Right lung (tissue), 5 donors: ENCODE measurements around the gene CMTM1. TPM values are rescaled to one million over a fixed set of nuclear protein-coding genes. Genes with fewer than 3 reads are reported as not detected.
"Not testable (repeated sequence)": the region's sequence is repeated elsewhere in the genome, so short reads cannot be mapped to it uniquely, and the experiment has no call there.

Experiments
- DNase-seq, 2 donors: peaks; one replicate each; pipeline ENCODE4 v3.0.0-alpha.2; 2013
- polyA plus RNA-seq, 5 donors: library from polyadenylated mRNA; unstranded; fragments of 120-200 nt; gene quantifications; one replicate each; pipeline versions ENCODE4 v1.2.1 to v1.2.3, GENCODE V29; 2013; ENCODE audit warnings: inconsistent platforms in 1 of 5, low replicate concordance in 1 of 5; ENCODE audit not compliant: insufficient read length in 5 of 5, insufficient read depth in 1 of 5

Gene CMTM1
- polyA plus RNA-seq, 5 donors: 5.3 to 10.8 (median 9.5) TPM

DNA sequence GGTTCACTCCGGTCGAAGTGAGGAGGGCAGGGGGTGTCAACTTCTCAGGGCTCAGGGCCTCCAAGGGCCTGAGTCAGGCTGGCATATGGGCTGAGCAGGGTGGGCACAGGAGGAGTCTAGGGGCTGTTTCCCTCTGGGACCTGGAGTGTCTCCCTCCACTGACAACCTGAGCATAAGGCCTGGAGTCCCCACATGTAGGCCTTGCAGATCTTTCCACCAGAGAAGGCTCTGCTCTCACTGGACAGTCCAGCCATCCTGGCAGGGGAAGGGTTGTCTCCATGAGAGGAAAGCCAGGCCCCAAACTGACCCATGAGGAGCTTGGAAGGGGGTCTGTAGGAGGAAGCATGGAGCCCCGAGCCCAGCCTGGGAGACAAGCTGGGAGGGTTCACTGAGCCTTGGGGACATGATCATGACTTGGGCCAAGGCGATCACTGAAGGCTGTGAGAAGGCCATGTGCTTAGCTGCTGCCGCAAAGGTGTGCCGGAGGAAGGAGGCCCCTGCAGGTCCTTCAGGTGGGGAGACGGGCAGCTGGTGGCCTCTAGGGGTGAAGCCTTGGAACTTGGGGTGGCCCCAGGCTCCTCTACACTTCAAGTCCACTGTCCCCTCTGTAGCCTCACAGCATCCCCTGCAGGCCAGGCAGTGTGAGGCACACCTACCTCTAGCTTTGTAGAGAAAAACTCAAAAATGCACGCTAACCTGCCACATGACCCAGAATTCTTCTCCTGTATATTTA lies 22.9 kb downstream of the CMTM1 start:
- DNase-seq: no peak

DNA sequence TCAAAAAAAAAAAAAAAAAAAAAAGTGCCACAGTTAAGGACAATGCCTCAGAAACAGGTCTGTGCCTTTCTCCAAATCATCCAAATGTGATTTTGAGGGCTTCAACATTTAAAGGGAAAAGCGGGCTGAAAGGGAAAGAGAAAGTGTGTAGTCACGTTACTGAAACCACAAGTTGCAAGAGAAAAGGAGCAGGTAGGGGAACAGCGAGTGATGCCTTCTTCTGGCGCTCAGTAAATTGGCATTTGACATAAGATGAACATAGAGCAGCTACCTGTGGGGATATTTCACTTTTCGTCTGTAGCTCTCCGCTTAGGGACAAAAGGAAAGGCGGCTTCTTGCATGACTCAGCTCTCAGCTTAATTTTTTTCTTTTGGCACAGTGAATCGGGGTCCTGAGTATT lies 24.1 kb downstream of the CMTM1 start:
- DNase-seq: no peak

DNA sequence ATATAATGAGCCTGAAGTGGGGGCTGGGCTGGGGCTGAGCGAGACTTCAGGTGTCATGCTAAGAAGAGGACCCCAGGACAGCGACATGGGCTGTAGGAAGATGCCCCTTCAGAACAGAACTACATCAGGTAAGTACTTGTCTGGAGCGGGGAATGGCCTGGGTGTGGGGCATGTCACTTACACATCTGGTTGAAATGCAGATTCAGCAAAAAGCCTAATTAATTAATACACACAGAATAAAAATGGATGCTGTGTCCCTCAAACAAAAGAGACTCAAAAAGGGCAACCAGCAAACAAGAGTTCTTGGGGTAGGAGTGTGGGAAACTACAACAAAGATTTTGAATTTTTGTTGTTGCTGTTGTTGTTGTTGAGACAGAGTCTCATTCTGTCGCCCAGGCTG lies 24.8 kb downstream of the CMTM1 start:
- no peak for DNase-seq

DNA sequence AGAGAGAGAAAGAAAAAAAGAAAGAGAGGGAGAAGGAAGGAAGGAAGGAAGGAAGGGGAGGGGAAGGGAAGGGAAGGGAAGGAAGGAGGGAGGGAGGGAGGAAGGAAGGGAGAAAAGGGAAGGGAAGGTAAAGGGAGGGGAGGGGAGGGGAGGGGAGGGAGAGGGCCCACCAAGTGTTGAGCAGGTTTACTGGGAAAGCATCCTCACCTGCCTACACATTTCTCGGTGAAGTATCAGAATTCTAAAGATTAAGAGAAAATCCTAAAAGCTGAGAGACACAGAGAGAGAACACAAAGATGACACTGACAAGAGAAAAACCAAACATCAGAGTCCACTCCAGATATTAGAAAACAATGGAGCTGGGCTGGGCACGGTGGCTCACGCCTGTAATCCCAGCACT lies 26.0 kb downstream of the CMTM1 start:
- no peak for DNase-seq

DNA sequence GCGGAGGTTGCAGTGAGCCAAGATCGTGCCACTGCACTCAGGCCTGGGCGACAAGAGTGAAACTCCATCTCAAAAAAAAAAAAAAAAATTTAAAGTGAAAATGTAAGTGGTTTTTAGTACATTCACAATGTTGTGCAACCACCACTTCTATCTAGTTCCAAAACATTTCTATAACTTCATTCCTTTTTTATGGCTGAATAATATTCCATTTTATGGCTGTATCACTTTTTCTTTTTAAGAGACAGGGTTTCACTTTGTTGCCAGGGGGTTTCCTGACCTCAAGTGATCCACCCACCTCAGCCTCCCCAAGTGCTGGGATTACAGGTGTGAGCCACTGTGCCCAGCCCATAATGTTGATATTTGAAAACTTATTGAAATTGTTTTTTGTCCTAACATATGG lies 26.6 kb downstream of the CMTM1 start:
- DNase-seq: no peak

DNA sequence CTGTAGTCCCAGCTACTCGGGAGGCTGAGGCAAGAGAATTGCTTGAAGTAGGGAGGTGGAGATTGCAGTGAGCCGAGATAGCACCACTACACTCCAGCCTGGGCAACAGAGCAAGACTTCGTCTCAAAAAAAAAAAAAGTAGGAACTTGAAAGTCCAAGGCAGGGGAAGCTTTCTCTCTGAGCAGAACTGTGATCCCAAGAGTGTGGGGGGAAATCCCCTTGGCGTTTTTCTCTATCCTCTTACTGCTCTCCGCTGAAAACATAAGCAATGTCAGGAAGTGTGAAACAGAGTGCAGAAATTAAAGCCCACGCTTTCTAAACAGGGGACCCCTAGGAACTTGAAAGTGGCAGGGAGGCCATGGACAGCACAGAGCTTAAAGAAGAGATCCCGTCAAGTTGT lies 28.5 kb downstream of the CMTM1 start:
- DNase-seq: no peak

DNA sequence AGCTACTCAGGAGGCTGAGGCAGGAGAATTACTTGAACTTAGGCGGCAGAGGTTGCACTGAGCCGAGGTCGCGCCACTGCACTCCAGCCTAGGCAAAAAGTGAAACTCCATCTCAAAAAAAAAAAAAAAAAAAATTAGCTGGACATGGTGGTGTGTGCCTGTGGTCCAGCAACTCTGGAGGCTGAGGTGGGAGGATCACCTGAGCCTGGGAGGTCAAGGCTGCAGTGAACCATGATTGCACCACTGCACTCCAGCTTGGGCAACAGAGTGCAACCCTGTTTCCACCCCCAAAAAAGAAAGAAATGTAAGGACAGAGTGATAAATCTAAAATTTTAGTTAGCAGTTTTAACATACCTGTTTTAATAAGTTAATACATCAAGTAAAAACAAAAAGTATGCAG lies 30.3 kb downstream of the CMTM1 start:
- DNase-seq: not testable (repeated sequence)

DNA sequence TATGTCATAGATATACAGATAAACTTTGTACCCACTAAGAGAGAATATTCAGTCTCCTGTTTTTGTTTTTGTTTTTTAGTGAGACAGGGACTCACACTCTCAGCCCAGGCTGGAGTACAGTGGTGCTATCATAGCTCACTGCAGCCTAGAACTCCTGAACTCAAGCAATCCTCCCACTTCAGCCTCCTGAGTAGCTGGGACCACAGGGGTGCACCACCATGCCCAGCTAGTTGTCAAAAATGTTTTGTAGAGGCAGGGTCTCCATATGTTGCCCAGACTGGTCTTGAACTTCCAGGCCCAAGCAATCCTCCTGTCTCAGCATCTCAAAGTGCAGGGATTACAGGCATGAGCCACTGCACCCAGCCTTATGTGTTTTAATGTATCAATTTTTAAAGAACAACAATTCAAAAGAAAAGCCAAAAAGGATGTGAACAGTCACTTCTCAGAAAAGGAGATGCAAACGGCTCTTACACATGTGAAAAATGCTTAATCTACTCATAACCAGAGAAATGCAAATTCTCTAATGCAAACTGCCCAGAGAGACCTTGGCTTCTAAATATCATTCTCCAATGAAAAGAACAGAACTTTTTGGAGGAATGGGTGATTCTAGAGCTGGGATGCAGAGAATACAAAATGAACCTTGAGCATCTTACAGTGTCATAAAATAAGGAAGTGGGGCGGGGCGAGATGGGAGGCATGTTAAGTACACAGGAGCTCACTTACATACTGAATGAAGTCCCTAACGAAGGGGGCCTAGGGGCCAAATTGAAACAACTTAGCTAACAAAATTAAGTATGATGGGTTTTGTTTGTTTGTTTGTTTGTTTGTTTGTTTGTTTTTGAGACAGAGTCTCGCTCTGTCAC lies 31.0 kb downstream of the CMTM1 start:
- DNase-seq: no peak

DNA sequence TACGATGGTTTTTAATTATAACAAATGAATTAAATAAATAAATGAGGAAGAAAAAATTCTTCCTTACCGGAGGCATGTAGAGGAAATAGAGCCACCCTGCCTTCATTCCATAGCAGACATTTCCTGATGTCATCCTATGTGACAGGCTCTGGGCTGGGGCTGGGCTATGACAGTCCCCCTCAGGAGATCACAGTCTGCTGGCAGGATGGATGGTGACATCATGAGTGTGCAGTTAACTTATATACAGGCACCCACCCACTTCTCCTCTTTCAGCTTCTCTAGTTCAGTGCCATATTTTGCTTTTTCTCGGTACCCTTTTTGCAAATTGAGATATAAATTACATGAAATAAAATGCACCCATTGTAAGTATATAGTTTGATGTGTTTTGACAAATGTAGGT lies 31.9 kb downstream of the CMTM1 start:
- no peak for DNase-seq

DNA sequence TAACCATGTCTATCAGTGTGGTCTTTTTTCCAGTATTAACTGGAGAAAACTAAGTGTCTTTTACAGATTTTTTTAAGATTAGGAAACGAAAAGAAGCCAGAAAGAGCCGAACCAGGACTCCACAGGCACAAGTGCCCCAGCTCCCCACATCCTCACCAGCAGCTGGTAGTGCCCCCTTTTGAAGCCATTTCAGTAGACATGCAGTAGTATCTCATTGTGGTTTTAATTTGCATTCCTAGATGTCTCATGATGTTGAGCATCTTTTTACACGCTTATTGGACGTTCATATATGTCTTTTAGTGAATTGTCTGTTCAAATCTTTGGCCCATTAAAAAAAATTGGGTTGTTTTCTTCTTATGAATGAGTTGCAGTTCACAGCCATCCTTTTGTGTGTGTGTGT lies 33.5 kb downstream of the CMTM1 start:
- no peak for DNase-seq

DNA sequence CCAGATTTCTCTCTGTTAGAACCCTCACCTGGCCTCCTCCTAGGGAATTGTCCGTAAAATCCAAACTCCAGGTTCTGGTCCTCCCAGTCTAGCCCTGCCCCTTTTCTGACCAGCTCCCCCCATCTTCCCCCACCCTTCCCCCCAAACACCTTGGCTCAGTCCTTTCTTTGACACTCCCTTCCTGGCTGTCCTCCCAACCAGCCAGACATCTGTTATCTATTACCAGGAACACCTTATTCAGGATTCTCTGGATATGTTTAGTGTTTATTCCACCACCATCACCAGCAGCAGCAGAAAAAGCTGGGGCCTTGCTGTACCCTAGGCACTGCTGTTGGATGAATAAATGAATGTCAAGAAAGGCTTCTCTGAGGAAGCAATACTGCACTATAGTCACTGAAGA lies 34.2 kb downstream of the CMTM1 start:
- DNase-seq: no peak

DNA sequence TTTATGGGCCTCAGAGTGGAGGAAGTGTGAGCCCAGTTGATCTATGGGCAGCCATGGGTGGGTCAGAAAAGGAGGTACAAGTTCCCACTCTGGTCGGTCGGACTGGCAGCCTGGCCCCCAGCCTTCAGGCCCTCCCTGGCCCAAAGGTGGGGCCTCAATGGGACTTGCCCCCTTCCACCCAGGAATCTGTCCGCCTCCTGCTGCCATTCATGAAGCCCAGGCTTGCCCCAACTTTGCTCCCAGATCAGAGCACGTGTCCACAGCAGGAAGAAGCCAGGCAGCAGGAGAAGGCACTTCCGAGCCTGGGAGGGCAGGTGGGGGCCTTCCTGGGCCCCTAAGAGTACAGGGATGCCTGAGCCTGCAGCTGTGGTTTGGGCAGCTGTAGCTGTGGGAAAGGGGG lies 35.2 kb downstream of the CMTM1 start:
- no peak for DNase-seq

DNA sequence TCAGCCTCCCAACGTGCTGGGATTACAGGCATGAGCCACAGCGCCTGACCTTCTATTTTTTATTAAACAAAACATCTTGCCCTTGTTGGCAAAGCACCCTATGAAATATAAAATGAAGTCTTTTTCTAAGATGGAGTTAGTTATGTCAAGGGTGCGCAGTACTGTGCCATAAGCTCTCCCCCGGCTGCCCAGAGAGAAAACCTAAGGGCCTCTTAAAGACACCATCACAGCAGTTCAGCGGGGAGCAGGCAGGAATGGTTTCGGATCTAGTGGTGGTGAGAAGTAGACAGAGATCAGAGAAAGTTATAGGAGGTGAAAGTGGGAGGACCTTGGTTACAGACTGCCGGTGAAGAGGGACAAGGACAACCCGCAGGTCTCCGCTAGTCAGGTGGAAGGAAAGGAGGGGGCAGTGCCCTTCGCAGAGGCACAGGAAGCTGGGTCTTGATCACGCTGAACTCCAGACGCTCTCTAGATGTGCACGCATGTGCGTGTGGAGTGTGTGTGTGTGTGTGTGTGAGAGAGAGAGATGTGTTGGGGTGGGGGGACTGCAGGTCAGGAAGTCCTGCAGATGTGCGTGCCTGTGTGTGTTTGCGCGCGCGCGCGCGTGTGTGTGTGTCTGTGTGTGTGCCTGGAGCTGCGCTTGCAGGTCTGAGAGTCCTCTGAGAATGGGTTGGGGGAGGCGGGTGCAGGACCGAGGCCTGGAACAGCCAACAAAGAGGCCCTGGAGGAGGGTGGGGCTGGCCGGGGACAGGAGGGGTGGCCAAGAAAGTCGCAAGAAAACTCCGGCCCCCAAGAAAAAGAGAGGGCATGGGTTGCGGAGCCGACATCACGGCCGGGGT lies 37.5 kb downstream of the CMTM1 start:
- DNase-seq: peak; percentile 80 to 82

DNA sequence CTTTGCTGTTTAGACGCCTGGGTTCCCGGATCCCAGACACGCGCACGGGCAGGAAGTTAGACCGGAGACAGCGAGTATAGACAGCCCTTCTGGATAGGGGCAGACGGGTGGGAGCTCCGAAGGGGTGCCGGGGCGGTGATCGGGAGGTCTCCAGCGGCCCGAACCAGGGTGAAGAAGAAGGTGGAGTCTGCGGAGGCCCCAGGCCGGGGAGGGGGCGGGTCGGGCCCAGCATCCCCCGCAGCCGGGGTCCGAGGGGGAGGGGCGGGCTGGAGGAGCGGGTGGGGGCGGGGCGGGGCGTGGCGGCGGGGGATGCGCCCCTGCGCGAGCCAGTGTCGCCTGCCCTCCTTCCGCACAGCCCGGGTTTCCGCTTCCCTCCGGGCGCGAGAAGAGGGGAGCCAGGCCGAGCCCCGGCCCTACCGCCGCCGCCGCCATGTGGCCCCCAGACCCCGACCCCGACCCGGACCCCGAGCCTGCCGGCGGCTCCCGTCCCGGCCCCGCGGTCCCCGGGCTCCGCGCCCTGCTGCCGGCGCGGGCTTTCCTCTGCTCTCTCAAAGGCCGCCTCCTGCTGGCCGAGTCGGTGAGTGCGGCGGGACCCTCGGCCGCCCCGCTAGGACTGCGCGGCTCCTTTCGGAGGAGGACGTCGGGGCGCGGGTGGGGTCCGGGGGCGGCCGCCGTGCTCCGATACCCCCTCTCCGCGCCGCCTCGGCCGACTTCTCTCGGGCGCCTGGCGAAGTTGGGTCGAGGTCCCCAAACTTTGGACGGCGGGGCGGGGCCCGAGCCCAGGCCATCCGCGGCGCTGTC lies 38.3 kb downstream of the CMTM1 start, which contains the start of gene CMTM3:
Gene CMTM3, plus strand, starts transcription at position 329 of the 801 bp plus-strand sequence. Its CDS starts 102 bp downstream, at position 431.
- peak; percentile 70 to 85 for DNase-seq

DNA sequence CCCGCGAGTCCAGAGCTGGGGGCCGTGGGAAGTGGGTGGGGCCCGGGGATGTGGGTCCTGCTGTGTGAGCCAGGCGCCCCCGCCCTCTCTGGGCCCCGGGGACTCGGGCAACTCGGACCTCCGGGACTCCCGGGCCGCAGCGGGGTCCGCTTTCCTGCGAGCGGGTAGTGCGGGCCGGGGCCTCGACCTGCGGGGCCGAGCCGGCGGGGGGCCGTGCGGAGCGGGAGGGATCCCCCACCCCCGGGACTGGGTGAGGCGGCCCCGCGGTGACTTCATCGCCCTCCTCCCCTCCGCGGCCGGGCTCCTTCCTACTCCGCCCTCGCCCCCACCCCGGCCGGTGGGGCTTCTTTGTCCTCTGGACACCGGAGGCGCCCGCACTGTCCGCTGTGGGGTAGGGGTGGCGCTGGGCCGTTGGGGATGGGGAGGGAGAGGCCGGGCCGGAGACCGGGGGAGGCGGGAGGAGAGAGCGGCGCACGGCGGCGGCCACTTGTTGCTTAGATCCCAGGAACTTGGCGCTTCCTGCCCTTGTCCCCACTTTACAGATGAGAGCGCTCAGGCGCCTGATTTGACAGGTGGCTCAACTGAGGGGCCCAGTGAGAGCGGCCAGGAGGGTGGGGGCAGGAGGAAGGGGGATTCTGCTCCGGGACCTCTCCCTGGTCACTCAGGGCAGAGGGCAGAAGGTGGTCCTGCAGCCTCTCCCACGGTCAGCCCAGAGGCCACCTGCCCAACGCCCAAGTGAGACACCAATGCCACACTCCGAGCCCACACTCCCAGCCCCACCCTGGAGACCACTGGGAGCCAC lies 39.1 kb downstream of the CMTM1 start:
- peak; percentile 40 to 56 for DNase-seq

DNA sequence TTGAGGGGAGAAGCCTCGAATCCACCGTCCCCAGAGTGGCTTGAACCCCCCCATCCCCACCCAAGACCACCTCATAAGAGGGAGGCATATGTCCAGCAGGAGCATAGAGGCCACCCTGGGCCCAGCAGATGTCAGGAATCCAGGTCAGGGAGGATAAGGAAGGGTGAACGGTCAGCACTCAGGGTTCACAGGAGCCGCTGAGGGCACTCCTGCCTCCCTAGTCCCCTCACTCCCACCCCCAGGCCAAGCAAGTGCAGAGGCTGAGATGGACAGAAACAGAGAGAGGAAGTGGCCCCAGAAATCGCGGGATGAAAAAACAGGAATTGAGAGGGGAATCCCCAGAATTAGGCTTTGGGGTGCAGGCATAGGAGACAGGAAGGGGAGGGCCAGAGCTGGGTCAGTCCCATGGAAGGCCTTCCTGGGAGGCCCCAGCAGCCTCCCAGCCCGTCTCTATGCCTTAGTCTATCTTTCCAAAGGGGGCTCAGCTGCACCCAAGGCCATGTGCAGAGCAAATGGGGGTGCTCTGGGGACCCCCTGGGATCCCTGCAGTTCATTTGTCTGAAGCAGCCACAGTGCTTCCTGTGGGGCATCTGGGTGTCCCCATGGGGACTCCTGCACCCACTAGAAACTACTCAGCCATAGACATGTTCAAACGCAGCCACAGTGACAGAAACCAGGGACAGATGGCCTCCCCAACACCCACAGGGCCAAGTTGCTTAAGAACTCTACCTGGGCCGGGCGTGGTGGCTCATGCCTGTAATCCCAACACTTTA lies 39.9 kb downstream of the CMTM1 start:
- no peak for DNase-seq

DNA sequence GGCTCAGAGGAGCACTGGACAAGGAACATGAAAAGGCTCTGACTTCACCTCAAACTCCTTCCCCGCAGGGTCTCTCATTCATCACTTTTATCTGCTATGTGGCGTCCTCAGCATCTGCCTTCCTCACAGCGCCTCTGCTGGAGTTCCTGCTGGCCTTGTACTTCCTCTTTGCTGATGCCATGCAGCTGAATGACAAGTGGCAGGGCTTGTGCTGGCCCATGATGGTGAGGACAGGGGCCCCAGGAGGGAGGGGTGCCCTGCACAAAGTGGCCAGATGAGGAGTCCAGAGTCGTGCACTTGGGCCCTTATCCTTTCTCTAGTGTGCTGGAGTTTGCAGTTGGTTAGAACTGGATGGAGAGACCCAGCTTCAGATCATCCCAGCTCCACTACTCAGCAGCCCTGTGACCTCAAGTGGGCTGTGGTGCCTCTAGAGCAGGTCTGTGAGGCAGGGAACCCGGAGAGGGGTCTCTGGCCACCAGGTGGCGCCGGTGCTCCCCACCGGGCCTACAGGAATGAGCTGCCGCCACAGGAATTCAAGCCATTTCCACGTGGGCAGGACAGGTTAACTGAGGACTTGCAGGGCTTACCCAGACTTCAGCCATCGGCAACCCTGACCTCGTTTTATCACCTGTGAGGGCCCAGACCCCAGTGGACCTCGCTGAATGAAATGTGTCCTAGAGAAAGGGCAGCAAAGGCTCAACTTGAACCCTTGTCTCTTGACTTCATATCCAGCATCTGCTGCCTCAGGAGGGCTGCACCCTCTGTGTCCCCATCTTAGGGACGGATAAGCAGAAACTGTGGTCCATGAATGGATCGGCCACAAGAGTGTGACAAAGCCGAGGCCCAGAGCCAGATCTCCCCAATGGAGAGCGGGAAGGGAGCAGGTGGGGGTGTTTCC lies 42.3 kb downstream of the CMTM1 start:
- peak; percentile 71 to 74 for DNase-seq

DNA sequence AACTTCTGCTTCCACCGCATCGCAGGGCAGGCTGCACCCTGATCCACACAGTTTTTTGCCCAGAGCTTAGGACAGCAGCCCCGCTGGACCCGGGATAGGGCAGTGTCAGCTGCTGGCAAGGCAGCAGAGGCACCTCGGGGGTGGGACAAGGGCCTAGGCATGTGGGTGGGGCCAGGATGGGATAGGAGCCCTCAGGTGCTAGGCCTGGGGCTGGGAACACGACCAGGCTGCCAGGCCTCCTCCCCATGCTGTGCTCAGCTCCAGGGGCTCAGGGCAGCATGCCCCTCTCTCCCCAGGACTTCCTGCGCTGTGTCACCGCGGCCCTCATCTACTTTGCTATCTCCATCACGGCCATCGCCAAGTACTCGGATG lies 42.9 kb downstream of the CMTM1 start:
- no peak for DNase-seq
